ENCODE results near the gene PPT1. TPM values are rescaled to one million over a fixed set of nuclear protein-coding genes. Genes with fewer than 3 reads are reported as not detected.

The PPT1 gene
- total and polyA plus RNA-seq, 2 experiments from 2014 or later: 67.4 to 202 TPM

DNA sequence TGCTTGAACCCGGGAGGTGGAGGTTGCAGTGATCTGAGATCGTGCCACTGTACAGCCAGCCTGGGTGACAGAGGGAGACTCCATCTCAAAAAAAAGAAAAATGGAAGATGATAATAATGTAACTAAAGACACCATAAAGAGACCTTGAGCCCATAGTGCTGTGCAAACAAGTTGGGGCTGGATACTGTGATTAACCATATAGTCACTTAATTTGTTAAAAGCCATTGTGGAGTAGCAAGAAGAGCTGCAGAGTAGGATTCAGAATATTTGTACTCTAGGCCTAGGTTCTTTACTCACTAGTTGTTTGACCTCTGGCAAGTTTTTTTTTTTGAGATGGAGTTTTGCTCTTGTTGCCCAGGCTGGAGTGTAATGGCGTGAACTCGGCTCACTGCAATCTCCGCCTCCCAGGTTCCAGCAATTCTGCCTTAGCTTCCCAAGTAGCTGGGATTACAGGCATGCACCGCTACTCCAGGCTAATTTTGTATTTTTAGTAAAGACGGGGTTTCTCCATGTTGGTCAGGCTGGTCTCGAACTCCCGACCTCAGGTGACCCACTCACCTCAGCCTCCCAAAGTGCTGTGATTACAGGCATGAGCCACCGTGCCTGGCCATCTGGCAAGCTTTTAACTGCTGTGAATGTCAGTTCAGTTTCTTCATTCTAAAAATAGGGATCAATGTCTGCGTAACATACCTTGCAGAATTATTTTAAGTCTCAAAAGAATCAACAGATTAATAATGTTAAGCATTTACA is 43.7 kb downstream of the PPT1 start:
- DNase-seq (ENCODE audit: low spot score) (no peak), ATAC-seq (no peak)
- no peak overlapping the region for H3K4me3 Mint-ChIP-seq
- Histone ChIP-seq H3K4me3 (no peak overlapping the region), H3K79me2 (replicated peaks; ENCODE audit: insufficient read depth) (peaks cover 100% of the 10 kb centered on the region), H3K4me2 (no peak overlapping the region), H3K9me2 (ENCODE audit: insufficient read depth) (no peaks in the 10 kb centered on the region), H2AFZ (no peak overlapping the region), H3K4me1 (ENCODE audit: insufficient read depth) (0 out of 2 replicates have a peak, but pooled peaks cover 4% of the 10 kb centered on the region), H3K27me3 (ENCODE audit: insufficient read depth) (no peaks in the 10 kb centered on the region), H4K20me1 (replicated peaks; ENCODE audit: insufficient read depth) (peaks cover 58% of the 10 kb centered on the region), H3K27ac (ENCODE audit: low read depth) (no peak overlapping the region), H3F3A (replicated peaks; ENCODE audit: low read depth) (no peaks in the 10 kb centered on the region), H3K36me3 (ENCODE audit: insufficient read depth) (peaks cover 5% of the 10 kb centered on the region)
- TF ChIP-seq, protein P1, sequence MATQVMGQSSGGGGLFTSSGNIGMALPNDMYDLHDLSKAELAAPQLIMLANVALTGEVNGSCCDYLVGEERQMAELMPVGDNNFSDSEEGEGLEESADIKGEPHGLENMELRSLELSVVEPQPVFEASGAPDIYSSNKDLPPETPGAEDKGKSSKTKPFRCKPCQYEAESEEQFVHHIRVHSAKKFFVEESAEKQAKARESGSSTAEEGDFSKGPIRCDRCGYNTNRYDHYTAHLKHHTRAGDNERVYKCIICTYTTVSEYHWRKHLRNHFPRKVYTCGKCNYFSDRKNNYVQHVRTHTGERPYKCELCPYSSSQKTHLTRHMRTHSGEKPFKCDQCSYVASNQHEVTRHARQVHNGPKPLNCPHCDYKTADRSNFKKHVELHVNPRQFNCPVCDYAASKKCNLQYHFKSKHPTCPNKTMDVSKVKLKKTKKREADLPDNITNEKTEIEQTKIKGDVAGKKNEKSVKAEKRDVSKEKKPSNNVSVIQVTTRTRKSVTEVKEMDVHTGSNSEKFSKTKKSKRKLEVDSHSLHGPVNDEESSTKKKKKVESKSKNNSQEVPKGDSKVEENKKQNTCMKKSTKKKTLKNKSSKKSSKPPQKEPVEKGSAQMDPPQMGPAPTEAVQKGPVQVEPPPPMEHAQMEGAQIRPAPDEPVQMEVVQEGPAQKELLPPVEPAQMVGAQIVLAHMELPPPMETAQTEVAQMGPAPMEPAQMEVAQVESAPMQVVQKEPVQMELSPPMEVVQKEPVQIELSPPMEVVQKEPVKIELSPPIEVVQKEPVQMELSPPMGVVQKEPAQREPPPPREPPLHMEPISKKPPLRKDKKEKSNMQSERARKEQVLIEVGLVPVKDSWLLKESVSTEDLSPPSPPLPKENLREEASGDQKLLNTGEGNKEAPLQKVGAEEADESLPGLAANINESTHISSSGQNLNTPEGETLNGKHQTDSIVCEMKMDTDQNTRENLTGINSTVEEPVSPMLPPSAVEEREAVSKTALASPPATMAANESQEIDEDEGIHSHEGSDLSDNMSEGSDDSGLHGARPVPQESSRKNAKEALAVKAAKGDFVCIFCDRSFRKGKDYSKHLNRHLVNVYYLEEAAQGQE (IDR thresholded peaks at IDR 0.05; ENCODE audit: unreplicated experiment): no peak
- TF ChIP-seq EZH2phosphoT487 (IDR thresholded peaks at IDR 0.05; ENCODE audit: unreplicated experiment) (no peak), EZH2 (IDR thresholded peaks at IDR 0.05; ENCODE audit: low read depth, unreplicated experiment) (no peak), ZNF331 (CRISPR knock-in tag; IDR thresholded peaks at IDR 0.05; ENCODE audit: low read depth) (no peak), ETS1 (IDR thresholded peaks at IDR 0.05) (no peak)
- peaks cover 5% of the 10 kb centered on the region for H3K36me3 Mint-ChIP-seq (ENCODE audit: low read depth)
- no peak overlapping the region for H3K27ac Mint-ChIP-seq
- H3K4me1 Mint-ChIP-seq: peaks cover 21% of the 10 kb centered on the region
- H3K27me3 Mint-ChIP-seq (ENCODE audit: insufficient read depth, low read depth, poor library complexity): no peaks in the 10 kb centered on the region
- no peaks in the 10 kb centered on the region for H3K9me3 Mint-ChIP-seq

GRCh38 chr1:40050863-40051262 is 46.2 kb downstream of the PPT1 start:
- no peaks in the 10 kb centered on the region for H3F3A ChIP-seq (replicated peaks; ENCODE audit: low read depth)
- H3K36me3 Mint-ChIP-seq (ENCODE audit: low read depth): peaks cover 7% of the 10 kb centered on the region
- H3K4me2 ChIP-seq: no peak overlapping the region
- no peaks in the 10 kb centered on the region for H3K4me1 ChIP-seq (ENCODE audit: insufficient read depth)
- H3K27me3 ChIP-seq (ENCODE audit: insufficient read depth): no peaks in the 10 kb centered on the region
- H2AFZ ChIP-seq: no peak overlapping the region
- H3K4me3 ChIP-seq: no peak overlapping the region
- H3K9me3 Mint-ChIP-seq: no peaks in the 10 kb centered on the region
- ATAC-seq (no peak), DNase-seq (ENCODE audit: low spot score) (no peak)
- no peak overlapping the region for H3K4me3 Mint-ChIP-seq
- peaks cover 100% of the 10 kb centered on the region for H3K79me2 ChIP-seq (replicated peaks; ENCODE audit: insufficient read depth)
- no peak overlapping the region for H3K27ac Mint-ChIP-seq
- H3K36me3 ChIP-seq (ENCODE audit: insufficient read depth): peaks cover 5% of the 10 kb centered on the region
- no peaks in the 10 kb centered on the region for H3K9me2 ChIP-seq (ENCODE audit: insufficient read depth)
- peaks cover 65% of the 10 kb centered on the region for H4K20me1 ChIP-seq (replicated peaks; ENCODE audit: insufficient read depth)
- H3K27ac ChIP-seq (ENCODE audit: low read depth): no peak overlapping the region
- peaks cover 13% of the 10 kb centered on the region for H3K4me1 Mint-ChIP-seq
- H3K27me3 Mint-ChIP-seq (ENCODE audit: insufficient read depth, low read depth, poor library complexity): no peaks in the 10 kb centered on the region
- no peak for TF ChIP-seq ZNF331 (CRISPR knock-in tag; IDR thresholded peaks at IDR 0.05; ENCODE audit: low read depth)
- TF ChIP-seq NANOG (IDR thresholded peaks at IDR 0.05; ENCODE audit: borderline replicate concordance): no peak
- no peak for TF ChIP-seq CREB1 (CRISPR knock-in tag; IDR thresholded peaks at IDR 0.05; ENCODE audit: low read depth)
- no peak for TF ChIP-seq EZH2 (IDR thresholded peaks at IDR 0.05; ENCODE audit: low read depth, unreplicated experiment)
- TF ChIP-seq, protein P1 (IDR thresholded peaks at IDR 0.05; ENCODE audit: unreplicated experiment): no peak
- TF ChIP-seq JUNB (IDR thresholded peaks at IDR 0.05; ENCODE audit: unreplicated experiment): no peak
- TF ChIP-seq STAT1 (IDR thresholded peaks at IDR 0.05; ENCODE audit: unreplicated experiment): no peak
- TF ChIP-seq CTCF (conservative IDR thresholded peaks at IDR 0.05; ENCODE audit: low read depth in 2 of 2): no peak
- no peak for TF ChIP-seq EZH2phosphoT487 (IDR thresholded peaks at IDR 0.05; ENCODE audit: unreplicated experiment)
